GM06990 (cell line): ENCODE data around the gene C19orf25.

Experiments used
- DNase-seq: peaks from one replicate; pipeline ENCODE4 v3.0.0-alpha.2; 2011; ENCODE audit not compliant: insufficient read length; ENCODE audit errors: extremely low read depth
- H3K27me3 ChIP-seq: replicated peaks from 2 replicates; pipeline ENCODE4 v1.6.0; 2011; ENCODE audit warnings: low read length; ENCODE audit not compliant: control insufficient read depth, insufficient read depth
- H3K36me3 ChIP-seq: 2 replicates; pipeline ENCODE4 v1.5.1; 2011; ENCODE audit warnings: low read length; ENCODE audit not compliant: control insufficient read depth, insufficient read depth
- H3K4me3 ChIP-seq: replicated peaks from 2 replicates; pipeline ENCODE4 v1.5.1; 2011; ENCODE audit warnings: low read depth, mild to moderate bottlenecking, control low read depth, low read length
- CTCF ChIP-seq: IDR thresholded peaks from 2 replicates; pipeline ENCODE4 v1.5.1; 2011; ENCODE audit warnings: low read length, control low read depth, mild to moderate bottlenecking, inconsistent platforms; ENCODE audit not compliant: insufficient read depth, poor library complexity, severe bottlenecking

Gene C19orf25

GRCh38 chr19:1450735-1451731 lies 28.0 kb downstream of the C19orf25 start:
- TF ChIP-seq CTCF = no peak
- H3K4me3 ChIP-seq = no peak overlapping the region
- H3K36me3 ChIP-seq = no peaks in the 10 kb centered on the region
- peaks cover 5% of the 10 kb centered on the region for H3K27me3 ChIP-seq
- DNase-seq = no peak

- TF ChIP-seq CTCF = no peak
- H3K4me3 ChIP-seq = no peak within 1 kb of the TSS
- DNase-seq = no peak
- H3K36me3 ChIP-seq = no peaks in the 10 kb centered on the region
- H3K27me3 ChIP-seq = peaks cover 5% of the 10 kb centered on the region
Measured at GRCh38 chr19:1449467-1450442, 29.3 kb downstream of the C19orf25 start, which contains the start of gene APC2. APC2 (plus strand) TSS chr19:1450121; CDS start chr19:1453002, 2,881 bp downstream.

- Histone ChIP-seq H3K4me3 (no peak overlapping the region), H3K27me3 (peaks cover 5% of the 10 kb centered on the region), H3K36me3 (no peaks in the 10 kb centered on the region; the same call in 1 of the 2 replicates)
- DNase-seq = no peak
- no peak for TF ChIP-seq CTCF
Measured at GRCh38 chr19:1447944-1448343, 31.1 kb downstream of the C19orf25 start.

GRCh38 chr19:1447504-1447903 lies 31.5 kb downstream of the C19orf25 start:
- no peak overlapping the region for H3K4me3 ChIP-seq
- peaks cover 4% of the 10 kb centered on the region for H3K36me3 ChIP-seq
- DNase-seq = no peak
- H3K27me3 ChIP-seq = peaks cover 5% of the 10 kb centered on the region
- TF ChIP-seq CTCF = no peak

DNA sequence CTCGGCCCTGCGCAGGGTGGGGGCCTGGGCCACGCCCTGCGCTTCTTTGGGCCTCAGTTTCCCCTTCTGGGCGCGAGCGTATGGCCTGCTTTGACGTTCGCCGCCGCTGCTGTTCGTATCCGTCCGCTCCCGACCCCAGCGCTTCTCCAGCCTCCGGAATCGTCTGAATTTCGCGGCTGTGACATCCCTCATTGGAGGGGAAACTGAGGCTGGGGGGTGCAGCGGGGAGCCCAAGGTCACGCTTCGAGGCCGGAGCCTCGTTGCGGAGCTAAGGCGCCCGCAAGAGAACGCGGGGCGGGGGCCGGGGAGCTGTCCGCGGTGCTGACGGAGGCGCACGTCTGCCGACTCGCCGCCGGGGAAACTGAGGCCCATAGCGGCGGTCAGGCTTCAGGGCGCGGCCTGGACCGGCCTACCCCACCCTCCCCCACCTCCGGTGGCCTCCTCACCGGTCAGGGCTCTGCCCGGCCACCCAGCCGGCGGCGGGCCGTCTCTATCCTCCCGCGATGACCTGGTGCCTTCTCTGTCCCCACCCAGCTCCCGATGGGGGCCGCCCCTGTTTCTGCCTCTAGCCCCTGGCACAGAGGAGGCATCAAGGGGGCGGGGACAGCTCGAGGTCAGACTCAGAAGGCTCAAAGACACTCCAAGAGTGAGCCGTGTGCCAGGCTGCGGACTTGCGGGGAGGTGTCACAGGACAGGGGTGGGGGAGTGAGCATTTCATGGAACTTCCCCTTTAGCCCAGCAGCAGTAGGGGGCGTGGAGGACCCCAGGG lies 32.1 kb downstream of the C19orf25 start:
- no peak for DNase-seq
- no peak for TF ChIP-seq CTCF
- peaks cover 5% of the 10 kb centered on the region for H3K27me3 ChIP-seq
- peaks cover 6% of the 10 kb centered on the region for H3K36me3 ChIP-seq
- no peak overlapping the region for H3K4me3 ChIP-seq
